HG03139 (cell line): ENCODE measurements around the gene LIG1.
"Not testable (repeated sequence)": the region's sequence is repeated elsewhere in the genome, so short reads cannot be mapped to it uniquely, and the experiment has no call there.

ENCODE experiments used
- ATAC-seq: cut with Tn5 transposase; IDR thresholded peaks from one replicate; pipeline ENCODE4 v1.9.1; 2021; ENCODE audit not compliant: unreplicated experiment

Gene LIG1

GRCh38 chr19:48122421-48122820, 47.7 kb downstream of the LIG1 start:
- no peak for ATAC-seq

GRCh38 chr19:48121909-48122371, 48.2 kb downstream of the LIG1 start:
- ATAC-seq = no peak

DNA sequence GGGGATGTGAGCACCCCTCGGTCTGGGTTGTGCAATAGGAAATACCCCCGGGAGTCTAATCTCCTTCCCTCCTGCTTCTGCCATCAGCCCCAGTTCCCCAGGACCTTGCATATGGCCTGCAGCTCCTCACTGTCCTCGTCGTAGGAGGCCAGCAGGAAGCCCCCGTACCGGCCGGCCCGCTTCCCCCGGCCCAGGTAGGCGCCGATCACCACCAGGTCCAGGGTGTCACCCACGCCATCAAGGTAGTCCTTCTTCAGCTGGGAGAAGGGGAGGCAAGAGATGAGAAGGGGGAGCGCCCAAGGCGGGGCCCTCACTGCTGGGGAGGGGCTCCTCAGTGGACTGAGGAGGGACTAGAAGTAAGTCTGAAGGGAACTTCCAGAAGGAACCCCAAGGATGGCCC, 49.1 kb downstream of the LIG1 start:
- ATAC-seq = no peak

DNA sequence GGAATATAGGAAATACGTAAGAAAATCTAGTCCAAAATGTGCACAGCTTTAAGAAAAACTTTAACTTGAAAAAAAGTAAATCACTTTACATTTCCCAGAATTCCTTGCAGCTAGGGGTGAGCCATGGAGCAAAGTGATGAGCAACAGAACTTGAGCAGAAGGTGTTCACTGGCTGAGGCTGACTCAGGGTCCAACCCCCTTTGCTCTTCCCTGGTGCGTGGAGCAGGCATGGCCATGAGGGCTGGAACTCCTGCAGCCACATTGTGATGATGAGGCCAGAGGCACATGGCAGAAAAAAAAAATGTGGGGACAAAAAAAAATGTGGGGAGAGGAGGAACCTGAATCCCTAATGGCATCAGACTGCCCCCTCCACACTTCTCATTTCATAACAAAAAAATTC, 49.6 kb downstream of the LIG1 start:
- ATAC-seq = no peak

DNA sequence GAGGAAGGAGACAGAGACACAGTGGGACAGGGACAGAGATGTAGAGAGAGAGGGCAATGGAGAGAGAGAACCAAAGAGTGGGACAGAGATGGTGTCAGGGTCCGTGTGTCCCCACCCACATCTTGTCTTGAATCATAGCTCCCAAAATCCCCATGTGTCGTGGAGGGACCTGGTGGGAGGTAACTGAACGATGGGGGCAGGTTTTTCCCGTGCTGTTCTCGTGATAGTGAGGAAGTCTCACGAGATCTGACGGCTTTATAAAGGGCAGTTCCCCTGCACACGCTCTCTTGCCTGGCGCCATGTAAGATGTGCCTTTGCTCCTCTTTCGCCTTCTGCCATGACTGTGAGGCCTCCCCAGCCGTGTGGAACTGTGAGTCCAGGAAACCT, 52.0 kb downstream of the LIG1 start:
- no peak for ATAC-seq

GRCh38 chr19:48117515-48118130, 52.5 kb downstream of the LIG1 start:
- ATAC-seq = no peak

DNA sequence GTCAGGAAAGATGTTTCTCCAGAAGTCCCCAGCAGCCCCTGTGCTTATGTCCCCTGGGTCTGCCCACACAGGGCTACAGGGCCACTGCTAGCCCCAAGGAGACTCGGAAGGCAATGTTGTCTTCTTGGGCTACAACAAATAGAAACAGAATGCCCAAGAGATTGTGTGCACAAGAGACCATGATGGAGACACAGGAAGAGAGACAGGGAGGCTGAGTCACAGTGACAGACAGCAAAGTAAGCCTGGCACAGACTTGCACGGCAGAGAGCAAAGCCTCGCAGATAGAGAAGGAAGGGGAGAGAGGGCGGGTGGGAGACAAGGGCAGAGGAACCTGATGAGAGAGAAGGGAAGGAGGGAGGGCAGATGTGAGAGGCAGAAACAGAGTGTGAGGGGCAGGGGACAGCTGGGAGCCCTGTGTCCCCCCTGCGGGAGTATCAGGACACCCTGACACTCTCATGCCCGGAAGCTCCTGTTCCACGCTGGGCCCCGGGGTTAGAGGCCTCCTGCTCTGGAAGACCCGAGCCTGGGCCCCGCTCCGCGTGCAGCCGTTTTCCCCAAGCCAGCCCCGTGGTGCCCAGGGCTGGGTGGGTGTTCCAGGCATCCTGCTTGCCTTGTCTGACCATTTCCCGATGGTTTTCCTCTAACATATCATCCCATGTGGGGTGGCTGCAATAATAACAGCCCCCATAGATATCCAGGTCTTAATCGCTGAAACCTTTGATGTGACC, 56.8 kb downstream of the LIG1 start:
- ATAC-seq = no peak

DNA sequence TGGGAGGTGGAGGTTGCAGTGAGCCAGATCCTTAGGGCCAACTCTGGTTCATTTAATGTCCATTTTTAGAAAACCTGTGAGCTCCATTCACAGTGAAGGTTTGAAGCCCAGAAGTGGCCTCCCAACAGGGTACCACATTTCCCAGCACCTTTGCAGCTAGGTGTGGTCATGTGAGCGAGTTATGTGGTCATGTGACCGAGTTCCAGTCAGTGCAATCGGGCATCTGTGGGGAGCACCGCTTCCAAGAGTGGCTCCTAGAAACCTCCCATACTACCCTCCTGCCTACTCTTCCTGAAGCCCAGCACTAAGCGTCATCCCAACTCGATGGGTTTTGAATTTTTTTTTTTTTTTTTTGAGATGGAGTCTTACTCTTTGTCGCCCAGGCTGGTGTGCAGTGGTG, 58.9 kb downstream of the LIG1 start:
- no peak for ATAC-seq

DNA sequence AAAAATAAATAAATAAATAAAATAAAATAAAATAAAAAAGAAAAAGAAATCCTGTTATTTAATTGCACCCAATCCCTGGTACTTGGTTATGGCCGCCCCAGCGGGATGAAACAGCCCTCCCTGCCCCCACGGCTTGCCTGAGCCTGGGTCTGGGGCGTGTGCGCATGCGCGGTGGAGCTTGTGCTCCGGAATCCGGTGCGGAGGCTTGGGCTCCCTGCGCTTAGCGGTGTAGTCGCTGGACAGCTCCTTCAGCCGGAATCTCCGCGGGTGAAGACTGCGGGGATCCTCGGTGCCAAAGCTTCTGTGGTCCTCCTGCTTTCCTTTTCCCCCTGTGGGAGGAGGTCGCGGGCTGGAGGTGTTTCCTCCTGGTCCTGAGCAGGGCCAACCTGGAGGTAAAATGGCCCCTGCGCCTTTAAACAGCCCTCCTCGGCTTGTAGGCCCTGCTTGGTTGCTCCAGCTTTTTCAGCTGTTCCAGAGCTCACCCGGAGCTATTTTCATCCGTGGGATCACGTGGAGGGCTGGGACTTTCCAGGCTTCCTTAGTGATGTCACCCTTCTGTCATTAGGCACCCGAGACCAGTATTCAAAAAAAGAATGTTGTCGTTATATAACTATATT, 59.7 kb downstream of the LIG1 start, which contains the start of gene PLA2G4C:
Gene PLA2G4C (minus strand): TSS at position 468 of the 617 bp plus-strand sequence. CDS start 4,288 bp downstream, outside the sequence.
- ATAC-seq = peak; percentile 49

- ATAC-seq = no peak
These were observed 61.0 kb downstream of the LIG1 start for GRCh38 chr19:48108997-48109782.

GRCh38 chr19:48103922-48104321, 66.2 kb downstream of the LIG1 start:
- ATAC-seq = no peak

- ATAC-seq = no peak
These were observed 67.0 kb downstream of the LIG1 start for GRCh38 chr19:48102870-48103751.

DNA sequence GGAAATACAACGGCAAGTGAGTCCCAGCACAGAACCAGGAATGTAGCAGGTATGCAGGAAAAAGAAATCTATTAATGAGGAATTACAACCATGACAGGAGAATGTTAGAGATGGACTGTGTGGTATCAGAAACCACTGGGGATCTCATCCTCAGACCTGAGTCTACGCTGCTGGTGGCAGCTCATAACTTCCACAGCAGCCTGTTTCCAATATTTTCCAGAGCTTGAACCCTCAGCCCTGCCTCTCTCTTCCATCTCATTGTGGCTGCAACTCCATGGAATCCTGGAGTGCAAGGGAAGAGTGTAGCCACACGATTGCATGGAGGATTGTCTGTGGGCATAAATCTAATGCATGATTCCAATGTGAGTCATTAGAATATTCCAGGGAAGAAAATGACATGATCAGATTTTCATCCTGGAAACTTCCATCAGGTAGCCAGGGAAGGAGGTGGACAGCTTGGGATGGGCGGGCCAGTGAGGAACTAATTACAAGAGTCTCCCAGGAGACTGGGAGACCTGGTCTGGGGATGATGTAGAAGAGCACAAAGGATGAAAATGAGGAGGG, 74.5 kb downstream of the LIG1 start:
- ATAC-seq = no peak

DNA sequence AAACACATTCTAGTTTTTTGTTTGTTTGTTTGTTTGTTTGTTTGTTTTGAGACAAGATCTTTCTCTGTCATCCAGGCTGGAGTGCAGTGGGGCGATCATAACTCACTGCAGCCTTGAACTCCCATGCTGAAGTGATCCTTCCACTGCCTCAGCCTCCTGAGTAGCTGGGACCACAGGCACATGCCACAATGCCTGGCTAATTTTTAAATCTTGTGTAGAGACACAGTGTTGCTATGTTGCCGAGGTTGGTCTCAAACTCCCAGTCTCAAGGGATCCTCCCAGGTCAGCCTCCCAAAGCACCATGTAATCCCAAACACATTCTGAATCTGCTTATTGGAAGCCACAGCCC, 75.3 kb downstream of the LIG1 start:
- no peak for ATAC-seq

DNA sequence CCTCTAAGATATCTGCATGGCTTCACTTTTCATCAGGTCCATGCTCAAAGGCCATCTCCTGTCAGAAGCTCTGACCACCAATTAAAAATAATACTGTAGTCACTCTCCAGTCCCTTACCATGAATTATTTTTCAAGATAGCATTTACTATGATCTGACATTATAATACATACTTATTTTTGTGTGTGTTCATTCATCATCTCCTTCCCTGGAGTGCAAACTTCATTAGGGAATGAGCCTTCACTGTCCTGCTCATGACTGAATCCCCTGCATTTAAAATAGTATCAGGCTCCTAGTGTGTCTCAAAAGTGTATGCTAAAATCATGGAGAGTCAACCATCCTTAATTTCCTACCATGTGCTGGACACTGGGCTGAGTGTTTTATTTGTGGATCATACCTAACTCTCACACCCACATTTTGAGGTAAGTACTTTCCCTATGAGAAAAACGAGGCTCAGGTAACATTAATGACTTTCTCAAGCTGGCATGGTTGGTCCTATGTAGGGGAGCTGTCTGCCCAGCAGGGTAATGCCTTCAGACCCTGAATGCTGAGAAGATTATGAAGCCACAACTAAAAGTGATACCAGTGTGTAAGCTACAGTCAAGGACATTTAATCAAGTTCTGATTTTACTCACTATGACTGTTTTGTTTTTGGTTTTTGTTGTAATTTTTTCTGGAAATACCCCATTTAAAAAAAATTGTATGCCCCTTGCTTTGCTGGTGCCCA, 75.9 kb downstream of the LIG1 start:
- ATAC-seq = no peak

DNA sequence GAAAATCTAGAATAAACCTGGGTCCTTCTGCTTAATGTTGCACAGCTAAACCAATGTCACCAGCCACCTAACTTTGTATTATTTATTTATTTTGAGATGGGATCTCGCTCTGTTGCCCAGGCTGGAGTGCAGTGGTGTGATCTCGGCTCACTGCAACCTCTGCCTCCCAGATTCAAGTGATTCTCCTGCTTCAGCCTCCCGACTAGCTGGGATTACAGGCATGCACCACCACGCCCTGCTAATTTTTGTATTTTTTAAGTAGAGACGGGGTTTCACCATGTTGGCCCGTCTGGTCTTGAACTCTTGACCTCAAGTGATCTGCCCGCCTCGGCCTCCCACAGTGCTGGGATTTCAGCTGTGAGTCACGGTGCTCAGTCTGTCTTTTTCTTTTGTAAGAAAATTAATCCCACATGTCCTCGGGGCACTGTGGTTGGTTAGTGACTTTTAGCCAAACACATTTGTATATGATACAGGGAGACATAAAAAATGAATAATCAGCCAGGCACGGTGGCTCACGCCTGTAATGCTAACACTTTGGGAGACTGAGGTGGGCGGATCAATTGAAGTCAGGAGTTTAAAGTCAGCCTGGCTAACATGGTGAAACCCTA, 78.9 kb downstream of the LIG1 start:
- ATAC-seq = not testable (repeated sequence)

DNA sequence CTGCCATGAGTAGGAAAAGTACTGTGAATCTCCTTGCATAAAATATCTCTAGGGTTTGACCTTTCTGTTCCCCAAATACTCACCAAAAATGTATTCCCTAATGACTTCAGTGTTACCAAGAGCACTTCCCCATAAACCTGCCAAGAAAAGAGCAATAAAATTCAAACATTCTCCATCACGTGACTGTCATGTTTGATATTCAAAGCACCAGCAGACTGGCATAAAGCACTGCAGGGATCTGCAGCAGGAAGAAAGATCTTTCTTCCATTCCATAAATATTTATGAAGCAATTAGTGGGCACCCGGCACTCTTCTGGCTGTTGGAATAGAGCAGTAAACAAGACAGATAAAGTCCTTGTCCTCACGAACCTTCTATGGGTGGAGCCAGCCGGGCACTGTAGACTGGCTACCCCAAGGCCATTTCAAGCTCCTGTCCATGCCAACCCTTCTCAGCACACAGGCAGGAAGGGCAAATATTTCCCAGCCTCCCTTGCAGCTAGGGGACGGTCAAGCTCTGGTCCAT, 79.8 kb downstream of the LIG1 start:
- ATAC-seq = no peak

DNA sequence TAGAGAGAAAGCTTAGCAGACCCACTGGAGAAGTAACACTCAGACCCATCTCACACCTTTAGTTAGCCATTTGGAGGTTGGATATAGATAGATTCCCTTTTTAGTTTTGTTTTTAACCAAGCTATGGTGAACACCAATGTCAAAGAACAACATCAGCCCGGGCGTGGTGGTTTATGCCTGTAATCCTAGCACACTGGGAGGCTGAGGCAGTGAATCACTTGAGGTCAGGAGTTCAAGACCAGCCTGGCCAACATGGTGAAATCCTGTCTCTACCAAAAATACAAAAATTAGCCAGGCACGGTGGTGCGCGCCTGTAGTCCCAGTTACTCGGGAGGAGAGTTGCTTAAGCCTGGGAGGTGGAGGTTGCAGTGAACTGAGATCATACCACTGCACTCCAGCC, 81.2 kb downstream of the LIG1 start:
- ATAC-seq = not testable (repeated sequence)
